ENCODE results near the gene HPDL. TPM values are rescaled to one million over a fixed set of nuclear protein-coding genes. Genes with fewer than 3 reads are reported as not detected.
A peak's percentile ranks its signal among the peaks of the same experiment; 100 is the strongest.
"Not testable (repeated sequence)": the region's sequence is repeated elsewhere in the genome, so short reads cannot be mapped to it uniquely, and the experiment has no call there.

Gene HPDL
- polyA plus RNA-seq, result 4.9 TPM
- long read RNA-seq, donor 1, transcript HPDL-201 (1 exons, 1,629 nt), result major isoform, 5 of 5 reads
- long read RNA-seq, donor 1, partial matches to known transcripts, result 0 of 5 reads
- long read RNA-seq, donor 1, other reads (novel, unspliced or antisense), result 0 of 5 reads
- long read RNA-seq, donor 2, transcript HPDL-201 (1 exons, 1,629 nt), result major isoform, 10 of 10 reads
- long read RNA-seq, donor 2, partial matches to known transcripts, result 0 of 10 reads
- long read RNA-seq, donor 2, other reads (novel, unspliced or antisense), result 0 of 10 reads
- long read RNA-seq, donor 3, result 0 reads
- long read RNA-seq, donor 4, partial matches to known transcripts, result 0 of 3 reads
- long read RNA-seq, donor 4, other reads (novel, unspliced or antisense), result 0 of 3 reads
- long read RNA-seq, donor 5, transcript HPDL-201 (1 exons, 1,629 nt), result major isoform, 8 of 8 reads
- long read RNA-seq, donor 5, partial matches to known transcripts, result 0 of 8 reads
- long read RNA-seq, donor 5, other reads (novel, unspliced or antisense), result 0 of 8 reads
- long read RNA-seq, donor 6, transcript HPDL-201 (1 exons, 1,629 nt), result major isoform, 5 of 5 reads
- long read RNA-seq, donor 6, partial matches to known transcripts, result 0 of 5 reads
- long read RNA-seq, donor 6, other reads (novel, unspliced or antisense), result 0 of 5 reads
- long read RNA-seq, donor 7, partial matches to known transcripts, result 0 of 4 reads
- long read RNA-seq, donor 7, other reads (novel, unspliced or antisense), result 0 of 4 reads
- long read RNA-seq, donor 8, transcript HPDL-201 (1 exons, 1,629 nt), result major isoform, 14 of 14 reads
- long read RNA-seq, donor 8, partial matches to known transcripts, result 0 of 14 reads
- long read RNA-seq, donor 8, other reads (novel, unspliced or antisense), result 0 of 14 reads
- long read RNA-seq, donor 9, transcript HPDL-201 (1 exons, 1,629 nt), result major isoform, 12 of 12 reads
- long read RNA-seq, donor 9, partial matches to known transcripts, result 0 of 12 reads
- long read RNA-seq, donor 9, other reads (novel, unspliced or antisense), result 0 of 12 reads
- long read RNA-seq, donor 10, transcript HPDL-201 (1 exons, 1,629 nt), result major isoform, 8 of 8 reads
- long read RNA-seq, donor 10, partial matches to known transcripts, result 0 of 8 reads
- long read RNA-seq, donor 10, other reads (novel, unspliced or antisense), result 0 of 8 reads
- long read RNA-seq, donor 11, partial matches to known transcripts, result 0 of 2 reads
- long read RNA-seq, donor 11, other reads (novel, unspliced or antisense), result 0 of 2 reads

DNA sequence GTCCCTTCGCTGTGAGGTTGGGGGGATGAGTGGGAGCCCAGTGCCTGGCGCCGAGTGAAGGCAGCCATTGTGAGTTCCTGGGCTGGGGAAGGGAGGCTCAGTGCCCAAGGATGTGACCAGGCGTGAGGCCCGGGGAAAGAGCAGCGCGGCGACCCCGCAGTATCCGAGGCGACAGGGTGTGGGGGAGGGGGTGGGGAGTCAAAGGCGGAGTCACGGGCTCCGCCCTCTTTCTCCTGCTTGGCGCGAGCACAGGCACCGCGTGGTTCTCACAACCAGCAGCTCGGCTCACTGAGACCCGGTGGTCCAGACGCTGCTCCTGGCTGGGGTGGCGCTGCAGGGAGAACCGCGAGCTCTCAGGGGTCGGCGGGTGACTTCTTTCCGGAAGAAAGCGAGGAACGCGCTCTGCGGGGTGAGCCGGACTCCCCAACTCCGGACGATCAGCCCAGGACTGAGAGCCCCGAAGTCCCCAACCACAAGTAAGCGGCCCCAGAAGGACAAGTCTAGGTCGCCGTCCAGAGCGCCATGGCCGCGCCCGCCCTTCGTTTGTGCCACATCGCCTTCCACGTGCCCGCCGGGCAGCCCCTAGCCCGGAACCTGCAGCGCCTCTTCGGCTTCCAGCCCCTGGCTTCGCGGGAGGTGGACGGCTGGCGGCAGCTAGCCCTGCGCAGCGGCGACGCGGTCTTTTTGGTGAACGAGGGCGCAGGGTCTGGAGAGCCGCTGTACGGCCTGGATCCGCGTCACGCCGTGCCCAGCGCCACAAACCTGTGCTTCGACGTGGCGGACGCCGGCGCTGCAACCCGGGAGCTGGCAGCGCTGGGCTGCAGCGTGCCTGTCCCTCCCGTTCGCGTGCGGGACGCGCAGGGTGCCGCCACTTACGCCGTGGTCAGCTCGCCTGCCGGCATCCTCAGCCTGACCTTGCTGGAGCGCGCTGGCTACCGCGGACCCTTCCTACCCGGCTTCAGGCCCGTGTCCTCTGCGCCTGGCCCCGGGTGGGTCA is at the start of gene HPDL:
TSS of gene HPDL (plus strand) at position 269 of the 997 bp plus-strand sequence. CDS start at position 523, 254 bp downstream.
- no peak within 1 kb of the TSS for H3K27ac ChIP-seq (ENCODE audit: low read length)
- H3K36me3 ChIP-seq (ENCODE audit: control insufficient read depth, insufficient read depth, low read length), result peaks cover 17% of the 10 kb centered on the region
- no peaks in the 10 kb centered on the region for H3K27me3 ChIP-seq (ENCODE audit: control insufficient read depth, insufficient read depth, low read length)
- peaks cover 4% of the 10 kb centered on the region for H3K9me3 ChIP-seq (ENCODE audit: control insufficient read depth, low read depth, low read length)
- DNase-seq, result peak; percentile 75 to 84
- peaks cover 24% of the 10 kb centered on the region for H3K4me1 ChIP-seq (ENCODE audit: control insufficient read depth, insufficient read depth, low read length)
- no CpG with 5 or more reads among the region's 96 CpGs for WGBS (ENCODE audit: insufficient coverage, low lambda C conversion rate)
- H3K4me3 ChIP-seq (ENCODE audit: low read length), result peak within 1 kb of the TSS; percentile 64

DNA sequence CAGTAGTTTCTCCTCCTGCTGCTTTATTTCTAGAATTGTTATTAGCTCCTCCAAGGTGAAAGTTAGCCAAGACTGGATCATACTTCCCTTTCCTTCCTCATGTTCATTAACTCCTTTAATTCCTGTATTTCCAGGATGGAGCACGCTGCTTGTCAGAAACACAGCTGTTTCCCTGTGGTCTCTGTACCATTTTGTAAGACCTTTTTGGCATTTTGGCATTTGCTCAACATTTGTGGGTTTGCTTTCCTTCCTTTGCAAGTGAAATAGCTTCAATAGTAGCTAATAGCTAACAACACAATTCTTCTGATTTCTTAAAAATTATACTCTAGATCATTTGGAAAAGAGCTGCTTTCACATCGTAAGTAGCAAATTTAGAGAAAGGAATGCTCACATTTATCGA is 44.3 kb upstream of the HPDL start:
- no peak overlapping the region for H3K27ac ChIP-seq (ENCODE audit: low read length)
- H3K9me3 ChIP-seq (ENCODE audit: control insufficient read depth, low read depth, low read length), result no peaks in the 10 kb centered on the region
- no peak overlapping the region for H3K4me3 ChIP-seq (ENCODE audit: low read length)
- no peaks in the 10 kb centered on the region for H3K36me3 ChIP-seq (ENCODE audit: control insufficient read depth, insufficient read depth, low read length)
- H3K27me3 ChIP-seq (ENCODE audit: control insufficient read depth, insufficient read depth, low read length), result no peaks in the 10 kb centered on the region
- WGBS (ENCODE audit: insufficient coverage, low lambda C conversion rate), result 100% methylated on average over 1 of the region's 3 CpGs
- H3K4me1 ChIP-seq (ENCODE audit: control insufficient read depth, insufficient read depth, low read length), result no peaks in the 10 kb centered on the region
- DNase-seq, result no peak

DNA sequence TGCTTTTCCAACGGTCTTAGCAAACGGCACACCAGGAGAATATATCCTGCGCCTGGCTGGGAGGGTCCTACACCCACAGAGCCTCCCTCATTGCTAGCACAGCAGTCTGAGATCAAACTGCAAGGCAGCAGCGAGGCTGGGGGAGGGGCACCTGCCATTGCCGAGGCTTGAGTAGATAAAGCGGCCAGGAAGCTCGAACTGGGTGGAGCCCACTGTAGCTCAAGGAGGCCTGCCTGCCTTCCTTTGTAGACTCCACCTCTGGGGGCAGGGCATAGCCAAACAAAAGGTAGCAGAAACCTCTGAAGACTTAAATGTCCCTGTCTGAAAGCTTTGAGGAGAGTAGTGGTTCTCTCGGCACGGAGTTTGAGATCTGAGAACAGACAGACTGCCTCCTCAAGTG is 41.8 kb upstream of the HPDL start:
- WGBS (ENCODE audit: insufficient coverage, low lambda C conversion rate), result no CpG with 5 or more reads among the region's 9 CpGs
- not testable (repeated sequence) for DNase-seq; H3K36me3 ChIP-seq (ENCODE audit: control insufficient read depth, insufficient read depth, low read length); H3K27me3 ChIP-seq (ENCODE audit: control insufficient read depth, insufficient read depth, low read length); H3K9me3 ChIP-seq (ENCODE audit: control insufficient read depth, low read depth, low read length); H3K27ac ChIP-seq (ENCODE audit: low read length); H3K4me3 ChIP-seq (ENCODE audit: low read length); H3K4me1 ChIP-seq (ENCODE audit: control insufficient read depth, insufficient read depth, low read length)

DNA sequence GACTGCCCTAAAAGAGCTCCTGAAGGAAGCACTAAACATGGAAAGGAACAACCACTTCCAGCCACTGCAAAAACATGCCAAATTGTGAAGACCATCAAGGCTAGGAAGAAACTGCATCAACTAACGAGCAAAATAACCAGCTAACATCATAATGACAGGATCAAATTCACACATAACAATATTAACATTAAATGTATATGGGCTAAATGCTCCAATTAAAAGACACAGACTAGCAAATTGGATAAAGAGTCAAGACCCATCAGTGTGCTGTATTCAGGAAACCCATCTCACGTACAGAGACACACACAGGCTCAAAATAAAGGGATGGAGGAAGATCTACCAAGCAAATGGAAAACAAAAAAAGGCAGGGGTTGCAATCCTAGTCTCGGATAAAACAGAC is 40.2 kb upstream of the HPDL start:
- H3K27ac ChIP-seq (ENCODE audit: low read length); DNase-seq: not testable (repeated sequence)
- WGBS (ENCODE audit: insufficient coverage, low lambda C conversion rate), result no CpG with 5 or more reads among the region's 3 CpGs

DNA sequence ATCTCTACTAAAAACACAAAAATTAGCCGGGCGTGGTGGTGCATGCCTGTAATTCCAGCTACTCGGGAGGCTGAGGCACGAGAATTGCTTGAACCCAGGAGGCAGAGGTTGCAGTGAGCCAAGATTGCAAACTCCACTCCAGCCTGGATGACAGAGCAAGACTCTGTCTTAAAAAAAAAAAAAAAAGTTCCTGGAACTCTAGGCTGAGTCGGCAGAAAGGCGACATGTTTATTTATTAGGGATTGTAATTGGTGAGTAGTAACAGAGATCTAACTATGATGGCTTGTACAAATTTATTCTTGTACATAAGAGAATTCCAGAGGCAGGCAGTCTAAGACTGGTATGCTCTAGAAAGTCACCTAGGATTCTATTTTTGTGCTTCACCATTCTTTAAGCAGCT is 35.7 kb upstream of the HPDL start:
- H3K27ac ChIP-seq (ENCODE audit: low read length), result peak overlapping the region; percentile 75
- H3K4me1 ChIP-seq (ENCODE audit: control insufficient read depth, insufficient read depth, low read length), result peaks cover 14% of the 10 kb centered on the region
- WGBS (ENCODE audit: insufficient coverage, low lambda C conversion rate), result no CpG with 5 or more reads among the region's 6 CpGs
- H3K27me3 ChIP-seq (ENCODE audit: control insufficient read depth, insufficient read depth, low read length); H3K4me3 ChIP-seq (ENCODE audit: low read length); H3K36me3 ChIP-seq (ENCODE audit: control insufficient read depth, insufficient read depth, low read length); H3K9me3 ChIP-seq (ENCODE audit: control insufficient read depth, low read depth, low read length): not testable (repeated sequence)
- peak in 1 of 2 donors; percentile 32 for DNase-seq

More for the DNA sequence above, 40.2 kb upstream of the HPDL start:
- not testable (repeated sequence) for H3K4me1 ChIP-seq (ENCODE audit: control insufficient read depth, insufficient read depth, low read length); H3K4me3 ChIP-seq (ENCODE audit: low read length); H3K9me3 ChIP-seq (ENCODE audit: control insufficient read depth, low read depth, low read length); H3K27me3 ChIP-seq (ENCODE audit: control insufficient read depth, insufficient read depth, low read length); H3K36me3 ChIP-seq (ENCODE audit: control insufficient read depth, insufficient read depth, low read length)

DNA sequence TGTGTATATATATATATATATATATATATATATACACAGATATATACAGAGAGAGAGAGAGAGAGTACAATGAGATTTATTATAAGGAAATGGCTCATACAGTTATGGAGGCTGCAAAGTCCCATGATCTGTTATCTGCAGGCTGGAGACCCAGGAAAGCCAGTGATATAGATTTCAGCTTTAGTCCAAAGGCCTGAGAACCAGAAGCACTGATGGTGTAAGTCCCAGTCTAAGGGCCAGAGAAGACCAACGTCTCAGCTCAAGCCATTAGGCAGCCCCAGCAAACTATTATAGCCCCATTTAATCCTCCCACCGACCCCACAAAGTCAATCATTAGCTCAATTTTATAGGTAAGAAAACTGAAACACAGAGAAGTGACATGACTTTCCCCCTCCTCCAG is 35.0 kb upstream of the HPDL start:
- H3K4me1 ChIP-seq (ENCODE audit: control insufficient read depth, insufficient read depth, low read length), result peaks cover 14% of the 10 kb centered on the region
- H3K27me3 ChIP-seq (ENCODE audit: control insufficient read depth, insufficient read depth, low read length), result no peaks in the 10 kb centered on the region
- no peaks in the 10 kb centered on the region for H3K36me3 ChIP-seq (ENCODE audit: control insufficient read depth, insufficient read depth, low read length)
- no peaks in the 10 kb centered on the region for H3K9me3 ChIP-seq (ENCODE audit: control insufficient read depth, low read depth, low read length)
- DNase-seq, result peak; percentile 76 to 91
- WGBS (ENCODE audit: insufficient coverage, low lambda C conversion rate), result no CpG with 5 or more reads among the region's 2 CpGs
- peak overlapping the region; percentile 75 for H3K27ac ChIP-seq (ENCODE audit: low read length)
- no peak overlapping the region for H3K4me3 ChIP-seq (ENCODE audit: low read length)

DNA sequence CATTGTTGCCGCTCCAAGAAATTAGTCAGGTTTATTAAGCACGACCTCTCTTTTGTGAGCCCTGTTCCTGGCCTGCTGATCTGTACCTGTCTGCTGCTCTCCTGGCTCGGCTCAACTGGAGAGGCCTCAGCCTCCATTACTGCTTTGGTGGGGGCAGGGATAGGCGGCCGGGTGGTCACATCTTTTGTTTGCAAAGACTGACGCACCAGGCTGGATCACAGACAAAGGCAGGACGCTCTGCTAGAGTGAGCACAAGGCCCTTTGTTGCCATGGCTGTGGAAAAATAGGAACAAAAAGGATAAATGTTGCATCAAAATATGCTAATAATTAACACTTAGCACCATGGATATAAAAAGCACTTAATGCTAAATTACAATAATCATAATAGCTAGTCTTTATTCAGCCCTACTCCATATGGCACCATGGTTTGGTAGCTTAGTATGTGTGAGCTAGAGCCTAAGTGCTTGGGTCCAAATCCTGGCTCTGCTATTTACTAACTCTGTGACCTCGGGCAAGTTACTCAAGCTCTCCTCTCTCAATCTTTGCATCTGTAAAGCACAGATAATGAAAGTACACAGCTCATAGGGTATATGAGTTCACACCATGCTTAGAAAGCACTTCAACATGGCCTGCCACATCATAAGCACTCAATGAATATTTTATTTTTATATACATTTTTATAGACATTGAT is 28.9 kb upstream of the HPDL start:
- peak; percentile 26 to 55 for DNase-seq
- WGBS (ENCODE audit: insufficient coverage, low lambda C conversion rate), result no CpG with 5 or more reads among the region's 8 CpGs
- H3K27ac ChIP-seq (ENCODE audit: low read length), result no peak overlapping the region

DNA sequence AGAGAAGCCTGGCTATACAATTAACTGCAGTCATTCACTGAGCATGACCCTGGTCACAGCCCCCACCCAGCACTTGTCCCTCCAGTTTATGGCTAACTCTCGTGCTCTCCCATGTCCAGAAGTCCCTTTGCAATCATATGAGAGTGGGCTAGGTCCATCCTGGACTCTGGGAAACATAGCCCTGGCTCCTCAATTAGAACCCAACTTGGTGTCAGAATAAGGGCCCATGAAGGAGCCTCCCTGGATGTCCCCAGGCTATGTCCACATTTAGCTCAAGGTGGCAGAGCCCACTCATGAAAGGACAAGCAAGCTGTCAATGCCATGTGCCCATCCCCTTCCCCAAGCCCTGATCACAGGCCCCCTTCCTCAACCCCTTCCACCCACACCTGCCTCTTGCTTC is 27.4 kb upstream of the HPDL start:
- WGBS (ENCODE audit: insufficient coverage, low lambda C conversion rate), result no CpG with 5 or more reads among the region's 1 CpG
- H3K9me3 ChIP-seq (ENCODE audit: control insufficient read depth, low read depth, low read length), result no peaks in the 10 kb centered on the region
- no peaks in the 10 kb centered on the region for H3K36me3 ChIP-seq (ENCODE audit: control insufficient read depth, insufficient read depth, low read length)
- peaks cover 10% of the 10 kb centered on the region for H3K4me1 ChIP-seq (ENCODE audit: control insufficient read depth, insufficient read depth, low read length)
- no peak overlapping the region for H3K27ac ChIP-seq (ENCODE audit: low read length)
- no peak overlapping the region for H3K4me3 ChIP-seq (ENCODE audit: low read length)
- no peak for DNase-seq
- H3K27me3 ChIP-seq (ENCODE audit: control insufficient read depth, insufficient read depth, low read length), result no peaks in the 10 kb centered on the region

More for the DNA sequence above, 28.9 kb upstream of the HPDL start:
- H3K9me3 ChIP-seq (ENCODE audit: control insufficient read depth, low read depth, low read length), result no peaks in the 10 kb centered on the region
- no peak overlapping the region for H3K4me3 ChIP-seq (ENCODE audit: low read length)
- H3K36me3 ChIP-seq (ENCODE audit: control insufficient read depth, insufficient read depth, low read length), result no peaks in the 10 kb centered on the region
- H3K4me1 ChIP-seq (ENCODE audit: control insufficient read depth, insufficient read depth, low read length), result peaks cover 6% of the 10 kb centered on the region
- no peaks in the 10 kb centered on the region for H3K27me3 ChIP-seq (ENCODE audit: control insufficient read depth, insufficient read depth, low read length)
